ENCODE measurements around the gene TM9SF1. TPM values are rescaled to one million over a fixed set of nuclear protein-coding genes. Genes with fewer than 3 reads are reported as not detected.

The TM9SF1 gene
- total and polyA plus RNA-seq, 12 donors = 10.8 to 36.4 (median 18.7) TPM

GRCh38 chr14:24236689-24237462, 41.6 kb upstream of the TM9SF1 start:
- Histone ChIP-seq H3K9me3 (no peaks in the 10 kb centered on the region), H3K4me3 (no peak overlapping the region), H3K4me1 (peaks cover 18 to 80% (median 61%) of the 10 kb centered on the region in 9 donors), H3K36me3 (peaks cover 0 to 76% (median 48%) of the 10 kb centered on the region in 9 donors), H3K27me3 (no peaks in the 10 kb centered on the region), H3K27ac (peak overlapping the region in 1 of 10 donors; percentile 10)
- intact Hi-C loops (cut with DNase I) = loop anchor here in 1 of 10 donors (10.0 kb wide), 1 partner anchor 198 kb away; no protein-coding TSS in a partner anchor
- DNase-seq (no peak), ATAC-seq (no peak)
- TF ChIP-seq, protein P1, sequence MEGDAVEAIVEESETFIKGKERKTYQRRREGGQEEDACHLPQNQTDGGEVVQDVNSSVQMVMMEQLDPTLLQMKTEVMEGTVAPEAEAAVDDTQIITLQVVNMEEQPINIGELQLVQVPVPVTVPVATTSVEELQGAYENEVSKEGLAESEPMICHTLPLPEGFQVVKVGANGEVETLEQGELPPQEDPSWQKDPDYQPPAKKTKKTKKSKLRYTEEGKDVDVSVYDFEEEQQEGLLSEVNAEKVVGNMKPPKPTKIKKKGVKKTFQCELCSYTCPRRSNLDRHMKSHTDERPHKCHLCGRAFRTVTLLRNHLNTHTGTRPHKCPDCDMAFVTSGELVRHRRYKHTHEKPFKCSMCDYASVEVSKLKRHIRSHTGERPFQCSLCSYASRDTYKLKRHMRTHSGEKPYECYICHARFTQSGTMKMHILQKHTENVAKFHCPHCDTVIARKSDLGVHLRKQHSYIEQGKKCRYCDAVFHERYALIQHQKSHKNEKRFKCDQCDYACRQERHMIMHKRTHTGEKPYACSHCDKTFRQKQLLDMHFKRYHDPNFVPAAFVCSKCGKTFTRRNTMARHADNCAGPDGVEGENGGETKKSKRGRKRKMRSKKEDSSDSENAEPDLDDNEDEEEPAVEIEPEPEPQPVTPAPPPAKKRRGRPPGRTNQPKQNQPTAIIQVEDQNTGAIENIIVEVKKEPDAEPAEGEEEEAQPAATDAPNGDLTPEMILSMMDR (IDR thresholded peaks at IDR 0.05) = no peak
- WGBS, 2 donors = 94 to 95% methylated on average over 6 of the region's 6 CpGs

DNA sequence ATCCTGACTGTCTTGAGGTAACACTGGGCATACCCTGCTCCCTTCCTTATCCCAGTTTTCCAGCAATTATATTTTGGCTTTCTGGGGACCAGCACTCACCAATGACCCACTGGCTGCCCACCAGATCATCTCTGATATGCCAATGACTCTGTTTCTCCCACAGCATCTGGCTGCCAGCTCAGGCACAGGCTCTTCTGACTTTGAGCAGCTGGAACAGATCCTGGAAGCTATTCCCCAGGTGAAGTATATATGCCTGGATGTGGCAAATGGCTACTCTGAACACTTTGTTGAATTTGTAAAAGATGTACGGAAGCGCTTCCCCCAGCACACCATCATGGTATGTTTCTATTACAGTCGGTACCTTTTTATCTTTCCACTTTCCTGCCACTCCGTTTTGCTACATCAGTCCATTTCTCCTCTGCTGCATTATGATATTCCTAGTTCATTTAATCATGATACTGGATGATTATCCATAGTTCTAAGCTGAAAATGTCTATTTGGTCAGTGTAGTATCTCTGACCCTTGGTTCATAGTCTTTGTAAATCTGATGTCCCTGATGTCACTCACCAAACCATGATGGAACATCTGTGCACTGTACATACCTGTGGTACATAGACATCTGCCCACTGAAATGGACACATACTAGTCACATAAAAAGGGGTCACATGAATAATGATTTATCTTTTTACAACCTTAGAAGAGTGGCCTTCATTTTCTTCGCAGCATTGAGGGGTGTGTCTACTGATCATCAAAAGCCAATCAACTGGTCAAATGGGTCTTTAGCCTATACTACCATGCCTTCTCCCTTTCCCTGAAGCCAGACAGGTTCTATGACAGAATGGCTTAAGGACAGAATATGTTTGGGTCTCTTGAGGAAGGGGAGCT, 40.8 kb upstream of the TM9SF1 start:
- DNase-seq = no peak
- Histone ChIP-seq H3K4me1 (peaks cover 14 to 80% (median 60%) of the 10 kb centered on the region in 9 donors), H3K27me3 (no peaks in the 10 kb centered on the region), H3K9me3 (no peaks in the 10 kb centered on the region), H3K36me3 (peaks cover 0 to 71% (median 48%) of the 10 kb centered on the region in 9 donors), H3K4me3 (no peak overlapping the region), H3K27ac (no peak overlapping the region)
- intact Hi-C loops (cut with DNase I) = loop anchor here in 1 of 10 donors (10.0 kb wide), 1 partner anchor 199 kb away; no protein-coding TSS in a partner anchor
- WGBS, 2 donors = 94 to 95% methylated on average over 5 of the region's 5 CpGs
- TF ChIP-seq, protein P1 (IDR thresholded peaks at IDR 0.05) = no peak
- ATAC-seq = no peak

DNA sequence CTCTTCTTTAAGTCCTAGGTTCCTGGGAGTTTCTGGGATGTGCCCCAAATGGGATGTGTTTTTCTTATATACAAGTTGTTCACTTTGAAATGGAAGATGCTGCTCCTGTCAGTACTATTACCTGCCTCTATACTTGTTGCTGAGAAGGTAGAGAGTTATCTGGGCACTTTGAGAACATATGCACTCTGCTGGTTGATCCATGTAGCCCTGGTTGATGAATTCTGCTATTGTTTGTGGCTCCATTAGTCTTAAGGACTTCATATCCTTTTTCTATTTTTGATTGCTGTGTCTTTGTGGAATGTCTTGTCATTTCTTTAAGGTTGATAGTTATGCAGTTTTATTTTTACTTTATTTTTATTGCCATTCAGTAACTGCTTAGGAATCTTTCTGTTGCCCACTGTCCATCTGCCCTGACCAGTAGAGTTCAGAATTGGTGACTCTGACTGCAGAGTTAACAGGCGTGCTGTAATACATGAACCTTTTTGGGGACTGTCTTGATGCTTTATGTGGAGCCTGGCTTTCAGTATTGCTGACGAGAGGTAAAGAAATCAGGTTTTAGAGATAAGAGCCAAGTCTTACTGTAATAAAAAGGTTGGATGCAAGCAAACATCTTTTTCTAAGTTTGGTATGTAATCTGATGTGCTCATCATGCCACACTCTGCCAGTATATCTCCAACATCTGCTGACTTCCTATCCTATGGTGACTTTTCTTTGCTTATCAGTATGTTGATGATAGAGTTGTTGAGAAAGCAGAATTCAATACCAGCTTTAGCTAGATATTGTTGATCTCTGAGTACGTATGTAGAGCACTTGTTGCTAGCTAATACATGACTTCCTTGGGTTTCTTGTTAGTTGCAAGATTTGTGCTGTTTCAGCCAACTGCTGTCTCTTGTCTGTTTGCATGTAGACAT, 39.1 kb upstream of the TM9SF1 start:
- WGBS, 2 donors = 88 to 93% methylated on average over 3 of the region's 3 CpGs
- H3K9me3 ChIP-seq = no peaks in the 10 kb centered on the region
- no peaks in the 10 kb centered on the region for H3K27me3 ChIP-seq
- peaks cover 18 to 69% (median 48%) of the 10 kb centered on the region in 9 donors for H3K4me1 ChIP-seq
- DNase-seq (no peak), ATAC-seq (no peak)
- intact Hi-C loops (cut with DNase I) = loop anchor here in 1 of 10 donors (10.0 kb wide), 1 partner anchor 200 kb away; no protein-coding TSS in a partner anchor
- H3K36me3 ChIP-seq = peaks cover 0 to 54% (median 36%) of the 10 kb centered on the region in 9 donors
- peak overlapping the region in 4 of 10 donors; percentile 4 to 97 (median 62) for H3K27ac ChIP-seq
- peak overlapping the region in 1 of 10 donors; percentile 95 for H3K4me3 ChIP-seq
- TF ChIP-seq, protein P1 (IDR thresholded peaks at IDR 0.05) = no peak
